ENCODE results near the gene RGP1.

Gene RGP1

DNA sequence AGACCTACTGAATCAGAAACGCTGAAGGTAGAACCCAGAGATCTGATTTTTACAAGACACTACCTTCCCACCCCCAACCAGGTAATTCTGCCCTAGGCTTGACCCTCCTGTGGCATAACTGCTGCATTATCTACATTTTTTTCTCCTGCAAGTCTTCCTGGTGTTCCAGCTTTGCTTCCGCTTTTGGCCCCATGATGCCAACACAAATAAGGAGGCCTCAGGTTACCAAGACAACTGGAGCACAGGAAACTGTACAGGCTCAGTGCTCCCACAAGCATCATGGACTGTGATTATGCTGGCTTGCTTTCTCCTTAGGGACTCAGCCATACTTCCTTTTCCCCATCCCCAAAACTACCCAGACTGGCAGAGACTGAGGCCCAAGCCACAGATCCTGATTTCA is 11.6 kb downstream of the RGP1 start:
- TF ChIP-seq BACH2 (CRISPR knock-in tag; IDR thresholded peaks at IDR 0.05; ENCODE audit: borderline replicate concordance) = no peak
- no peak for TF ChIP-seq ESRRG (CRISPR knock-in tag; IDR thresholded peaks at IDR 0.05)
- TF ChIP-seq RARB (CRISPR knock-in tag; IDR thresholded peaks at IDR 0.05) = no peak
- TF ChIP-seq, protein P1, sequence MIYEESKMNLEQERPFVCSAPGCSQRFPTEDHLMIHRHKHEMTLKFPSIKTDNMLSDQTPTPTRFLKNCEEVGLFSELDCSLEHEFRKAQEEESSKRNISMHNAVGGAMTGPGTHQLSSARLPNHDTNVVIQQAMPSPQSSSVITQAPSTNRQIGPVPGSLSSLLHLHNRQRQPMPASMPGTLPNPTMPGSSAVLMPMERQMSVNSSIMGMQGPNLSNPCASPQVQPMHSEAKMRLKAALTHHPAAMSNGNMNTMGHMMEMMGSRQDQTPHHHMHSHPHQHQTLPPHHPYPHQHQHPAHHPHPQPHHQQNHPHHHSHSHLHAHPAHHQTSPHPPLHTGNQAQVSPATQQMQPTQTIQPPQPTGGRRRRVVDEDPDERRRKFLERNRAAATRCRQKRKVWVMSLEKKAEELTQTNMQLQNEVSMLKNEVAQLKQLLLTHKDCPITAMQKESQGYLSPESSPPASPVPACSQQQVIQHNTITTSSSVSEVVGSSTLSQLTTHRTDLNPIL (CRISPR knock-in tag; IDR thresholded peaks at IDR 0.05; ENCODE audit: low read depth) = no peak
- TF ChIP-seq ZNF8 (CRISPR knock-in tag; IDR thresholded peaks at IDR 0.05) = no peak
- no peak for TF ChIP-seq ZC3H10 (CRISPR knock-in tag; IDR thresholded peaks at IDR 0.05)
- no peak for TF ChIP-seq ZNF70 (CRISPR knock-in tag; IDR thresholded peaks at IDR 0.05)
- no peak for TF ChIP-seq CSDC2 (CRISPR knock-in tag; IDR thresholded peaks at IDR 0.05)
- no peak for TF ChIP-seq ZFP3 (CRISPR knock-in tag; IDR thresholded peaks at IDR 0.05)
- TF ChIP-seq TOX (CRISPR knock-in tag; IDR thresholded peaks at IDR 0.05; ENCODE audit: borderline replicate concordance) = no peak
- TF ChIP-seq SNAI2 (CRISPR knock-in tag; IDR thresholded peaks at IDR 0.05) = no peak
- TF ChIP-seq, protein P2, sequence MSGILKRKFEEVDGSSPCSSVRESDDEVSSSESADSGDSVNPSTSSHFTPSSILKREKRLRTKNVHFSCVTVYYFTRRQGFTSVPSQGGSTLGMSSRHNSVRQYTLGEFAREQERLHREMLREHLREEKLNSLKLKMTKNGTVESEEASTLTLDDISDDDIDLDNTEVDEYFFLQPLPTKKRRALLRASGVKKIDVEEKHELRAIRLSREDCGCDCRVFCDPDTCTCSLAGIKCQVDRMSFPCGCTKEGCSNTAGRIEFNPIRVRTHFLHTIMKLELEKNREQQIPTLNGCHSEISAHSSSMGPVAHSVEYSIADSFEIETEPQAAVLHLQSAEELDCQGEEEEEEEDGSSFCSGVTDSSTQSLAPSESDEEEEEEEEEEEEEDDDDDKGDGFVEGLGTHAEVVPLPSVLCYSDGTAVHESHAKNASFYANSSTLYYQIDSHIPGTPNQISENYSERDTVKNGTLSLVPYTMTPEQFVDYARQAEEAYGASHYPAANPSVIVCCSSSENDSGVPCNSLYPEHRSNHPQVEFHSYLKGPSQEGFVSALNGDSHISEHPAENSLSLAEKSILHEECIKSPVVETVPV (CRISPR knock-in tag; IDR thresholded peaks at IDR 0.05) = no peak
- TF ChIP-seq ARNTL (CRISPR knock-in tag; IDR thresholded peaks at IDR 0.05; ENCODE audit: borderline replicate concordance, low read depth) = no peak
- TF ChIP-seq, protein P3, sequence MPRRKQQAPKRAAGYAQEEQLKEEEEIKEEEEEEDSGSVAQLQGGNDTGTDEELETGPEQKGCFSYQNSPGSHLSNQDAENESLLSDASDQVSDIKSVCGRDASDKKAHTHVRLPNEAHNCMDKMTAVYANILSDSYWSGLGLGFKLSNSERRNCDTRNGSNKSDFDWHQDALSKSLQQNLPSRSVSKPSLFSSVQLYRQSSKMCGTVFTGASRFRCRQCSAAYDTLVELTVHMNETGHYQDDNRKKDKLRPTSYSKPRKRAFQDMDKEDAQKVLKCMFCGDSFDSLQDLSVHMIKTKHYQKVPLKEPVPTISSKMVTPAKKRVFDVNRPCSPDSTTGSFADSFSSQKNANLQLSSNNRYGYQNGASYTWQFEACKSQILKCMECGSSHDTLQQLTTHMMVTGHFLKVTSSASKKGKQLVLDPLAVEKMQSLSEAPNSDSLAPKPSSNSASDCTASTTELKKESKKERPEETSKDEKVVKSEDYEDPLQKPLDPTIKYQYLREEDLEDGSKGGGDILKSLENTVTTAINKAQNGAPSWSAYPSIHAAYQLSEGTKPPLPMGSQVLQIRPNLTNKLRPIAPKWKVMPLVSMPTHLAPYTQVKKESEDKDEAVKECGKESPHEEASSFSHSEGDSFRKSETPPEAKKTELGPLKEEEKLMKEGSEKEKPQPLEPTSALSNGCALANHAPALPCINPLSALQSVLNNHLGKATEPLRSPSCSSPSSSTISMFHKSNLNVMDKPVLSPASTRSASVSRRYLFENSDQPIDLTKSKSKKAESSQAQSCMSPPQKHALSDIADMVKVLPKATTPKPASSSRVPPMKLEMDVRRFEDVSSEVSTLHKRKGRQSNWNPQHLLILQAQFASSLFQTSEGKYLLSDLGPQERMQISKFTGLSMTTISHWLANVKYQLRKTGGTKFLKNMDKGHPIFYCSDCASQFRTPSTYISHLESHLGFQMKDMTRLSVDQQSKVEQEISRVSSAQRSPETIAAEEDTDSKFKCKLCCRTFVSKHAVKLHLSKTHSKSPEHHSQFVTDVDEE (CRISPR knock-in tag; IDR thresholded peaks at IDR 0.05) = no peak
- no peak for ATAC-seq

DNA sequence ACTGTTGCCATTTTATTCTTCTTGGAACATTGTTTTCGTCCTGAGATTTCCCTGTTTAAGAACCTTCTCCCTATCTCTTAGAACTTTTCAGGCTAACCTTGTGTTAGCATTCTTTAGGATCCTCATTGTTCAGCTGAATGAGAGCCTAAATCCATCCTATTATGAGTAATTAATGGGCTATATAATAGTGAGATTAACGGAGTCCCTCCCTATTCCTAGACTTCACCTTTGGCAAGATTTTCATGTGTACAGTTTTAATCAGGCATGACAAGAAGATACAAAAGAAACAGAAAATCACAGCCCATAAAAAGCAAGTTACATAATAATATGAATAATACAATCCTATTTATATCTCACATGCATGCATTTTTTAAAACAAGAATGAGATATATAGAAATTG is 14.1 kb downstream of the RGP1 start:
- ATAC-seq = no peak
- no peak for TF ChIP-seq TCF4 (CRISPR knock-in tag; IDR thresholded peaks at IDR 0.05; ENCODE audit: borderline replicate concordance)
- TF ChIP-seq TOX (CRISPR knock-in tag; IDR thresholded peaks at IDR 0.05; ENCODE audit: borderline replicate concordance) = no peak
- no peak for TF ChIP-seq RARB (CRISPR knock-in tag; IDR thresholded peaks at IDR 0.05)
- no peak for TF ChIP-seq CSDC2 (CRISPR knock-in tag; IDR thresholded peaks at IDR 0.05)

DNA sequence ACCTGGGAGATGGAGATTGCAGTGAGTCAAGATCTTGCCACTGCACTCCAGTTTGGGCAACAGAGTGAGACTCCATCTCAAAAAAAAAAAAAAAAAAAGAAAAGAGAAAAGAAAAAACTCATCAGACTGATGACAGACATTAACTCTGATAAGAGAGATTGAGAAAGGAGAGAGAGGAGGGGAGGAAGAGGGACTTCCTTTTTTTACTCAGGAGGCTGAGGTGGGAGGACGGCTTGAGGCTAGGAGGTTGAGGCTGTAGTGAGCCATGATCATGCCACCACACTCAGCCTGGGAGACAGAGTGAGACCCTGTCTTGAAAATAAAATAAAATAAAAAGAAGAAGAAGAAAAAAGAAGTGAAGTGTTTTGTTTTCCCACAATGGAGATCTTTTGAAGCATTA is 14.7 kb downstream of the RGP1 start:
- TF ChIP-seq GLIS3 (CRISPR knock-in tag; IDR thresholded peaks at IDR 0.05) = no peak
- TF ChIP-seq RARB (CRISPR knock-in tag; IDR thresholded peaks at IDR 0.05) = no peak
- TF ChIP-seq, protein P4, sequence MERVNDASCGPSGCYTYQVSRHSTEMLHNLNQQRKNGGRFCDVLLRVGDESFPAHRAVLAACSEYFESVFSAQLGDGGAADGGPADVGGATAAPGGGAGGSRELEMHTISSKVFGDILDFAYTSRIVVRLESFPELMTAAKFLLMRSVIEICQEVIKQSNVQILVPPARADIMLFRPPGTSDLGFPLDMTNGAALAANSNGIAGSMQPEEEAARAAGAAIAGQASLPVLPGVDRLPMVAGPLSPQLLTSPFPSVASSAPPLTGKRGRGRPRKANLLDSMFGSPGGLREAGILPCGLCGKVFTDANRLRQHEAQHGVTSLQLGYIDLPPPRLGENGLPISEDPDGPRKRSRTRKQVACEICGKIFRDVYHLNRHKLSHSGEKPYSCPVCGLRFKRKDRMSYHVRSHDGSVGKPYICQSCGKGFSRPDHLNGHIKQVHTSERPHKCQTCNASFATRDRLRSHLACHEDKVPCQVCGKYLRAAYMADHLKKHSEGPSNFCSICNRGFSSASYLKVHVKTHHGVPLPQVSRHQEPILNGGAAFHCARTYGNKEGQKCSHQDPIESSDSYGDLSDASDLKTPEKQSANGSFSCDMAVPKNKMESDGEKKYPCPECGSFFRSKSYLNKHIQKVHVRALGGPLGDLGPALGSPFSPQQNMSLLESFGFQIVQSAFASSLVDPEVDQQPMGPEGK (CRISPR knock-in tag; IDR thresholded peaks at IDR 0.05; ENCODE audit: borderline replicate concordance) = no peak
- no peak for TF ChIP-seq ISL1 (CRISPR knock-in tag; IDR thresholded peaks at IDR 0.05)
- TF ChIP-seq BACH2 (CRISPR knock-in tag; IDR thresholded peaks at IDR 0.05; ENCODE audit: borderline replicate concordance) = no peak
- TF ChIP-seq ESRRG (CRISPR knock-in tag; IDR thresholded peaks at IDR 0.05) = no peak
- TF ChIP-seq, protein P1 (CRISPR knock-in tag; IDR thresholded peaks at IDR 0.05; ENCODE audit: low read depth) = no peak
- TF ChIP-seq SNAI2 (CRISPR knock-in tag; IDR thresholded peaks at IDR 0.05) = no peak
- no peak for TF ChIP-seq ZNF70 (CRISPR knock-in tag; IDR thresholded peaks at IDR 0.05)
- TF ChIP-seq, protein P2 (CRISPR knock-in tag; IDR thresholded peaks at IDR 0.05) = no peak
- TF ChIP-seq PPARA (CRISPR knock-in tag; IDR thresholded peaks at IDR 0.05; ENCODE audit: borderline replicate concordance) = no peak
- TF ChIP-seq ZFP30 (CRISPR knock-in tag; IDR thresholded peaks at IDR 0.05) = no peak
- TF ChIP-seq ZNF565 (CRISPR knock-in tag; conservative IDR thresholded peaks at IDR 0.05; ENCODE audit: low read depth) = no peak
- TF ChIP-seq TOX (CRISPR knock-in tag; IDR thresholded peaks at IDR 0.05; ENCODE audit: borderline replicate concordance) = no peak
- TF ChIP-seq ZNF8 (CRISPR knock-in tag; IDR thresholded peaks at IDR 0.05) = no peak
- no peak for TF ChIP-seq ZFP3 (CRISPR knock-in tag; IDR thresholded peaks at IDR 0.05)
- no peak for TF ChIP-seq ARNTL (CRISPR knock-in tag; IDR thresholded peaks at IDR 0.05; ENCODE audit: borderline replicate concordance, low read depth)
- ATAC-seq = no peak
